ENCODE data around the gene PCCA. TPM values are rescaled to one million over a fixed set of nuclear protein-coding genes. Genes with fewer than 3 reads are reported as not detected.

The PCCA gene
- total and polyA plus RNA-seq, 2 experiments from 2014 or later, result 29.8 to 59.2 TPM

DNA sequence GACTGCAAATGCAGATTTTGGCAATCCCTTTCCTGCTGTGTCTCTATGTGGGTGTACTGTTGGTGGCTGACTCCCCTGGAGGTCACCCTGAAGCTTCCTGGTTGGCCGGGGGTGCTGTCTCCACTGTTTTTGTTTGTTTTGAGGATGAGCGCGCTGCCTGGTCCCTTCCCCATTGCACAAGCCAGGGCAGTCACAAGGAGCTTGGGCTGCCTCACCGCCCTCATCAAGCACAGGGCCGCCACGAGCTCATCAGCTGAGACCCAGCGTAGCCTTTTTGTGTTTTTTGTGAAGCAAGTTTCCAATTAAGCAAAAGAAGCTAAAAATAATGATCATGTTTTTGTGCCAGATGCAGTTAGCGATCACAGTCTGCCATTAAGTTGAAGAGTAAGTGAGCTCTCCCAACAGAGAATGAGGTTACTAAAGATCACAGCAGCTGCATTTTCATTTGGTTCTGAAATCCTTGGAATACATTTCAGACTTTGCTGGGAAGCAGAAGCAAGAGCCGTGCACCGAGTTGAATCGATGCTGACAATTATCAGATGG is 441.8 kb downstream of the PCCA start:
- TF ChIP-seq, protein P1, sequence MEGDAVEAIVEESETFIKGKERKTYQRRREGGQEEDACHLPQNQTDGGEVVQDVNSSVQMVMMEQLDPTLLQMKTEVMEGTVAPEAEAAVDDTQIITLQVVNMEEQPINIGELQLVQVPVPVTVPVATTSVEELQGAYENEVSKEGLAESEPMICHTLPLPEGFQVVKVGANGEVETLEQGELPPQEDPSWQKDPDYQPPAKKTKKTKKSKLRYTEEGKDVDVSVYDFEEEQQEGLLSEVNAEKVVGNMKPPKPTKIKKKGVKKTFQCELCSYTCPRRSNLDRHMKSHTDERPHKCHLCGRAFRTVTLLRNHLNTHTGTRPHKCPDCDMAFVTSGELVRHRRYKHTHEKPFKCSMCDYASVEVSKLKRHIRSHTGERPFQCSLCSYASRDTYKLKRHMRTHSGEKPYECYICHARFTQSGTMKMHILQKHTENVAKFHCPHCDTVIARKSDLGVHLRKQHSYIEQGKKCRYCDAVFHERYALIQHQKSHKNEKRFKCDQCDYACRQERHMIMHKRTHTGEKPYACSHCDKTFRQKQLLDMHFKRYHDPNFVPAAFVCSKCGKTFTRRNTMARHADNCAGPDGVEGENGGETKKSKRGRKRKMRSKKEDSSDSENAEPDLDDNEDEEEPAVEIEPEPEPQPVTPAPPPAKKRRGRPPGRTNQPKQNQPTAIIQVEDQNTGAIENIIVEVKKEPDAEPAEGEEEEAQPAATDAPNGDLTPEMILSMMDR (IDR thresholded peaks at IDR 0.05; ENCODE audit: low read depth, low read length), result no peak
- H3K9me3 ChIP-seq (ENCODE audit: low read depth), result no peaks in the 10 kb centered on the region
- DNase-seq (ENCODE audit: low read depth in 1 of 2, low spot score in 1 of 2), result no peak
- peaks cover under 1% of the 10 kb centered on the region for H3K4me1 ChIP-seq (ENCODE audit: low read depth)
- no peak overlapping the region for H3K4me3 ChIP-seq
- H3K36me3 ChIP-seq, result no peaks in the 10 kb centered on the region
- no peak overlapping the region for H3K27ac ChIP-seq
- no peaks in the 10 kb centered on the region for H3K27me3 ChIP-seq

DNA sequence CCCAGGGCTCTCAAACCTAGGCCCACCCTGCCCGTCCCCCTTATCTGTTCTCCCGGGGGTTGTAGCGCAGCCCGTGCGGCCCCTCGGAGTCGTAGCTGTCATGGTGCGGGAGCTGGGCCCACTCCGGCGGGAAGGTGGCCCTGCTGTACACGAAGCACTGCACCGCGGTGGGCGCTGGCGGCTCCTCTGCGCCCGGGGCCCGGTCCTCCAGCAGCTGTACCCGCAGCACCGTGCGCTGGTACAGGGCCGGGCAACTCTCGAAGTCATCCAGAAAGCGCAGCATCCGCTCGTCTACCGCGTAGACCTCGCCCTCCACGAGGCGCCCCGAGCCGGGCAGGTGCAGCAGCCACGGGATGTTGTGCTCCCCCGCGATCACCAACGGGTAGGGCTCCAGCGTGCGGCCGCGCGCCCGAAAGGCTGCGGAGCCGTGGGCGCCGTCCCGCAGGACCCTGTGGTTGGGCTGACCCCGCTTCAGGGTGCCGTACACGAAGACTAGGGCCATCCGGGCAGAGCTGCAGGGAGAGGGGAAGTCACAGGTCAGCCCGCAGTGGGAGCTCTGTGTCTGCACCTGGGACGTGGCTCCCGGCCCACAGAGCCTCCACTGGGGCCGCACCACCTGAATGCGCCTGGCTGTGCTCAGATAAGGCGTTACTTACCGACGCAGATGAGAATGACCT is 443.3 kb downstream of the PCCA start:
- H3K27ac ChIP-seq, result no peak overlapping the region
- DNase-seq (ENCODE audit: low read depth in 1 of 2, low spot score in 1 of 2), result no peak
- no peaks in the 10 kb centered on the region for H3K4me1 ChIP-seq (ENCODE audit: low read depth)
- no peak overlapping the region for H3K4me3 ChIP-seq
- no peaks in the 10 kb centered on the region for H3K27me3 ChIP-seq
- H3K9me3 ChIP-seq (ENCODE audit: low read depth), result no peaks in the 10 kb centered on the region
- TF ChIP-seq, protein P1 (IDR thresholded peaks at IDR 0.05; ENCODE audit: low read depth, low read length), result no peak
- H3K36me3 ChIP-seq, result no peaks in the 10 kb centered on the region

DNA sequence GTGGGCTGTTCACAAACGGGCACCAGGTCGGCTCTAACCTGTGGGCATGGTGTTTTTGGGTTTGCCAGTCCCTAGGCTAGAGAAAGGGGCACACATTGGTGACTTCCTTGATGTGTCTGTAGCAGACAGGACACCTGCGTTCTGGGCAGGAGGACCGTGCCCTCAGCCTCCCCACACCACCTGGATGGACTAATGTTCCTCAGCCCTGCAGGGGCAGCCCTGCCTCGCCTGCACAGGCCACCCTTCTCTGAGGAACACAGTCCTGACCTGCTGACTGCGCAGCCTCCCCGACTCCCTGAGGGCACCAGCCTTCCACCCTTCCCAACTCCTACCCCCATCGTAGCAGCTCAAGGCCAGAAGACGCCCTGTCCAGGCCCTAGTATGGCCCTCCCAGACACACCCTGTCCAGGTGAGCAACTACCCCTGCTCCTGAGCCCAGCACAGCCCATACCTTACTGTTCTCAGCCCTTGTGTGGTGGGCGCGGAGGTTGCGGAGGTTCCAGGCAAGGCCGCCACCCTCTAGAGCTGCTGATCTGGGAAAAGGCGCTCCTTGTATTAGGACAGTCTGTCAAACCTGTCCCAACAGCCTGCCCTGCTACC is 444.0 kb downstream of the PCCA start:
- no peak for DNase-seq (ENCODE audit: low read depth in 1 of 2, low spot score in 1 of 2)
- H3K4me1 ChIP-seq (ENCODE audit: low read depth), result no peaks in the 10 kb centered on the region
- TF ChIP-seq, protein P1 (IDR thresholded peaks at IDR 0.05; ENCODE audit: low read depth, low read length), result no peak

DNA sequence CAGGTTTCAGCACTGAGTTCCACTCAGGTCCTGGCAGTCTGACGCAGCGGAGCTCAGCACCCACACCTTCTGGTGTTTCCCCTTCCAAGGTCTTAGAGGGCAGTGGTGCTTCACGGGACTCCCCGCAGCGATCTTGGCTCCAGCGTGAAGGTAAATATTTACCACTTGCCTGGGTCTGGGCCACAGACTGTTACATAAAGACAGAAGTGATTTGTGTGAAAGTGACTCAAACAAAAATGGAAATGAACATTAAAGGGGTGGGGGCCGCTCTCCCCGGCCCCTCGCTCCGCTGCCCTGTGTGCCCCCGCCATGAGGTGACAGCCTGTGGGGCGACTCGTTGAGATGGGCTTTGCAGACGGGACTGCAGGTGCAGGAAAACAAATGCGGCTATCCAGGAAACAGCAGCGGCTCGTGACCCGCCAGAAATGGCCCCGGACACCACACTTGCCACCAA is 444.7 kb downstream of the PCCA start:
- H3K4me1 ChIP-seq (ENCODE audit: low read depth), result no peaks in the 10 kb centered on the region
- no peak for DNase-seq (ENCODE audit: low read depth in 1 of 2, low spot score in 1 of 2)
- no peak overlapping the region for H3K27ac ChIP-seq
- TF ChIP-seq, protein P1 (IDR thresholded peaks at IDR 0.05; ENCODE audit: low read depth, low read length), result no peak
- H3K4me3 ChIP-seq, result no peak overlapping the region
- no peaks in the 10 kb centered on the region for H3K36me3 ChIP-seq
- no peaks in the 10 kb centered on the region for H3K27me3 ChIP-seq
- no peaks in the 10 kb centered on the region for H3K9me3 ChIP-seq (ENCODE audit: low read depth)

More for the DNA sequence above, 444.0 kb downstream of the PCCA start:
- Histone ChIP-seq H3K9me3 (ENCODE audit: low read depth) (no peaks in the 10 kb centered on the region), H3K27me3 (no peaks in the 10 kb centered on the region), H3K36me3 (no peaks in the 10 kb centered on the region), H3K4me3 (no peak overlapping the region), H3K27ac (no peak overlapping the region)

DNA sequence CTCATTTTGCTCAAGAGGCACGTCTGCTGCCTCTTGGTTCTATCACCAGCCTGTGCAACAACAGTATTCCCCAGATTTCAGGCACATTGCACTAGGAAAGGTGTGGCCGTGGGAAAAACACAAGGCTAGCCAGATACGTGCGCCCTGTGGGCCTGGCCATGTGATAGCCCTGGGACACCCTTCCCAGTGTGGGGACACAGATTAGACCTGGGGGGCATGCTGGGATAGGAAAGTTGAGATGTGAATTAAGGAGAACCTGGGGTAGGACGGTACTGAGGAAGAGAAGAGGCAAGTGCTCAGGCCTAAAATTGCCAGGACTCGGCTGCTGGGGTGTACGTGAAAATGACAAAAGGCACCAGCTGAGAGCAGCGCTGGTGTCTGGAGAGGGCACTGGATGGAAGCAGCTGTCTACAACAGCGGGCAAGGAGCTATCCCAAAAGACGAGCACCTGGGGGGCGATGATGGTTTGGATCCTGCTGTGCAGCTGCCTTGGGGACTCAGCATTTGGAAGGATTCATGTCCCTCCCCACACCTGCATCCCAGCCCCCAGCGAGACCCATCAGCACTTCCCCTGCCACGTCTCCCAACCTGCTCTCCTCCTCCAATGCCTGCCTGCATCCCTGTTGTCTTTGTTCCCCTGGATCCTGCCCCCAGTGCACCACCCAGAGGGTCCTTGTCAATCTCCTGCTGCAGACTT is 445.4 kb downstream of the PCCA start:
- H3K27ac ChIP-seq, result no peak overlapping the region
- H3K27me3 ChIP-seq, result no peaks in the 10 kb centered on the region
- H3K4me3 ChIP-seq, result no peak overlapping the region
- peaks cover 3% of the 10 kb centered on the region for H3K9me3 ChIP-seq (ENCODE audit: low read depth)
- no peaks in the 10 kb centered on the region for H3K36me3 ChIP-seq
- TF ChIP-seq, protein P1 (IDR thresholded peaks at IDR 0.05; ENCODE audit: low read depth, low read length), result no peak
- no peaks in the 10 kb centered on the region for H3K4me1 ChIP-seq (ENCODE audit: low read depth)
- DNase-seq (ENCODE audit: low read depth in 1 of 2, low spot score in 1 of 2), result no peak

All from cardiac muscle cell (in vitro differentiated cells and primary cell).